IMR-90 (cell line): Measurements from ENCODE around the gene CYP2C9. TPM values are rescaled to one million over a fixed set of nuclear protein-coding genes. Genes with fewer than 3 reads are reported as not detected.
"Not testable (repeated sequence)": the region's sequence is repeated elsewhere in the genome, so short reads cannot be mapped to it uniquely, and the experiment has no call there.

Source experiments
- ATAC-seq: fragments of 200-7000 bp; cut with Tn5 transposase; 2 replicates; pipeline ENCODE4 v1.9.1; 2020; ENCODE audit warnings: low read depth, mild to moderate bottlenecking, moderate library complexity
- BruUV-seq: library from RNA; stranded (reverse); fragments of 400-500 nt; replicated peaks from 2 replicates; lab custom pipeline; 2021; lab: Mats Ljungman, UMichigan
- CTCF ChIA-PET: fragments of 300-600 bp; formaldehyde crosslinking; extraction: SDS; loops from one replicate; lab custom pipeline; 2021; ENCODE audit warnings: antibody characterized with exemption; lab: Yijun Ruan, JAX
- POLR2A ChIA-PET: fragments of 300-600 bp; sonication (Branson Sonifier 250); formaldehyde crosslinking; loops from one replicate; lab custom pipeline; 2022; ENCODE audit warnings: antibody characterized with exemption; ENCODE audit not compliant: unreplicated experiment; lab: Charles Lee
- DNase-seq: peaks from one replicate; pipeline ENCODE4 v3.0.0; 2013
- H2AFZ ChIP-seq: replicated peaks from 2 replicates; pipeline ENCODE3; 2013; ENCODE audit warnings: low read length, mild to moderate bottlenecking; ENCODE audit not compliant: poor library complexity
- H2AK5ac ChIP-seq: 2 replicates; pipeline ENCODE4 v1.6.1; 2013; ENCODE audit warnings: low read depth, low read length, inconsistent platforms
- H2AK9ac ChIP-seq: replicated peaks from 2 replicates; pipeline ENCODE3; 2013; ENCODE audit warnings: mild to moderate bottlenecking, low read depth, low read length, moderate library complexity; ENCODE audit not compliant: poor library complexity
- H2BK120ac ChIP-seq: 2 replicates; pipeline ENCODE4 v1.6.1; 2013; ENCODE audit warnings: low read depth, low read length, inconsistent platforms
- H2BK15ac ChIP-seq: 3 replicates; pipeline ENCODE4 v1.6.1; 2013; ENCODE audit warnings: low read depth, low read length, inconsistent platforms
- H2BK20ac ChIP-seq: 2 replicates; pipeline ENCODE4 v1.6.1; 2013; ENCODE audit warnings: low read depth, mild to moderate bottlenecking, inconsistent platforms, low read length, moderate library complexity
- H2BK5ac ChIP-seq: 2 replicates; pipeline ENCODE4 v1.6.1; 2013; ENCODE audit warnings: mild to moderate bottlenecking, low read depth, low read length, inconsistent platforms; ENCODE audit not compliant: poor library complexity, severe bottlenecking
- H3K14ac ChIP-seq: replicated peaks from 2 replicates; pipeline ENCODE4 v1.6.1; 2013; ENCODE audit warnings: low read depth, low read length, inconsistent platforms
- H3K18ac ChIP-seq: 2 replicates; pipeline ENCODE4 v1.6.1; 2013; ENCODE audit warnings: low read depth, low read length, control low read depth
- H3K23ac ChIP-seq: 2 replicates; pipeline ENCODE4 v1.6.1; 2013; ENCODE audit warnings: low read depth, low read length, inconsistent platforms
- H3K27ac ChIP-seq: 2 replicates; pipeline ENCODE4 v1.5.1; 2013; ENCODE audit warnings: mild to moderate bottlenecking, control low read depth, low read length; ENCODE audit not compliant: insufficient read depth
- H3K27me3 ChIP-seq: 2 replicates; pipeline ENCODE4 v1.6.1; 2013; ENCODE audit warnings: low read length; ENCODE audit not compliant: control insufficient read depth, insufficient read depth
- H3K36me3 ChIP-seq: 2 replicates; pipeline ENCODE4 v1.6.1; 2013; ENCODE audit warnings: low read length, mixed read lengths; ENCODE audit not compliant: control insufficient read depth, insufficient read depth
- H3K4ac ChIP-seq: 2 replicates; pipeline ENCODE4 v1.6.1; 2013; ENCODE audit warnings: low read depth, low read length, inconsistent platforms
- H3K4me1 ChIP-seq: 2 replicates; pipeline ENCODE4 v1.6.1; 2013; ENCODE audit warnings: low read length, mixed read lengths; ENCODE audit not compliant: control insufficient read depth, insufficient read depth
- H3K4me2 ChIP-seq: 2 replicates; pipeline ENCODE4 v1.6.1; 2013; ENCODE audit warnings: low read depth, mild to moderate bottlenecking, control low read depth, low read length, moderate library complexity
- H3K4me3 ChIP-seq: 2 replicates; pipeline ENCODE4 v1.5.1; 2013; ENCODE audit warnings: low read depth, mild to moderate bottlenecking, control low read depth, low read length, moderate library complexity; ENCODE audit not compliant: insufficient read depth
- H3K56ac ChIP-seq: 2 replicates; pipeline ENCODE4 v1.6.1; 2013; ENCODE audit warnings: low read length, inconsistent platforms; ENCODE audit not compliant: insufficient read depth; ENCODE audit errors: extremely low read depth
- H3K79me1 ChIP-seq, 2 experiments: 2 replicates each; pipeline ENCODE4 v1.6.1; 2013; ENCODE audit warnings: low read length in 2 of 2, inconsistent platforms in 1 of 2, low read depth in 1 of 2
- H3K9ac ChIP-seq: 2 replicates; pipeline ENCODE4 v1.6.1; 2013; ENCODE audit warnings: low read depth, low read length, control low read depth
- H3K9me1 ChIP-seq: 2 replicates; pipeline ENCODE4 v1.6.1; 2013; ENCODE audit warnings: low read length, inconsistent platforms; ENCODE audit not compliant: insufficient read depth
- H3K9me3 ChIP-seq: 2 replicates; pipeline ENCODE4 v1.6.1; 2013; ENCODE audit warnings: low read length; ENCODE audit not compliant: control insufficient read depth, insufficient read depth
- H4K20me1 ChIP-seq: 2 replicates; pipeline ENCODE4 v1.6.1; 2013; ENCODE audit warnings: low read length, inconsistent platforms; ENCODE audit not compliant: insufficient read depth
- H4K5ac ChIP-seq: 2 replicates; pipeline ENCODE4 v1.6.1; 2013; ENCODE audit warnings: mild to moderate bottlenecking, low read depth, low read length, control low read depth
- H4K8ac ChIP-seq, 2 experiments: 2 replicates each; pipeline ENCODE4 v1.6.1; 2013; ENCODE audit warnings: low read depth in 2 of 2, low read length in 2 of 2, control low read depth in 1 of 2, inconsistent platforms in 1 of 2
- H4K91ac ChIP-seq: 2 replicates; pipeline ENCODE4 v1.6.1; 2013; ENCODE audit warnings: low read depth, low read length, inconsistent platforms; ENCODE audit not compliant: insufficient read depth
- WGBS, 2 experiments: methylation state at CpG; one replicate each; pipeline versions ENCODE4 v1.1.5 to v1.1.7; 2013; ENCODE audit warnings: missing lambda C conversion rate in 2 of 2; ENCODE audit not compliant: insufficient read length in 1 of 2; ENCODE audit errors: extremely low coverage in 2 of 2; 5-methylcytosine and 5-hydroxymethylcytosine counted together
- dilution Hi-C: fragments of 300-500 bp; cut with HindIII; formaldehyde crosslinking; loops from one replicate; pipeline ENCODE4 v1.14.3; 2018; ENCODE audit warnings: low sequenced_read_pairs; ENCODE audit not compliant: unreplicated experiment
- in situ Hi-C: fragments of 300-500 bp; cut with MboI; formaldehyde crosslinking; loops from 3 replicates; pipeline ENCODE4 v1.14.3; 2019; ENCODE audit warnings: low sequenced_read_pairs, inconsistent platforms, mixed read lengths
- intact Hi-C: fragments of 100-400 bp; cut with micrococcal nuclease; formaldehyde crosslinking; loops from 2 replicates; pipeline ENCODE4 v1.10.0; 2022
- polyA plus RNA-seq, 3 experiments: library from polyadenylated mRNA; depleted of rRNA; stranded (reverse); fragments of >200 nt; gene quantifications; 2 replicates each; pipeline ENCODE4 v1.2.3, GENCODE V29; 2012; ENCODE audit warnings: low replicate concordance in 1 of 3
- total RNA-seq: library from RNA; depleted of rRNA; stranded (reverse); fragments of >200 nt; gene quantifications from 2 replicates; pipeline ENCODE4 v1.2.3, GENCODE V29; 2012

CYP2C9 gene
- total and polyA plus RNA-seq, 2 of the 4 experiments (the other 2 are of a cell fraction) = not detected

- H3K4me1 ChIP-seq, H4K20me1 ChIP-seq, H3K23ac ChIP-seq, H3K4me3 ChIP-seq, H2BK15ac ChIP-seq, H2AK9ac ChIP-seq, in situ Hi-C loops, H2AK5ac ChIP-seq, H3K4me2 ChIP-seq, POLR2A ChIA-PET, H3K79me1 ChIP-seq, ATAC-seq, H2AFZ ChIP-seq, H3K36me3 ChIP-seq, dilution Hi-C loops, H2BK120ac ChIP-seq, H3K9me1 ChIP-seq, DNase-seq, H4K5ac ChIP-seq, H4K8ac ChIP-seq, BruUV-seq, H3K27ac ChIP-seq, H3K14ac ChIP-seq, H2BK20ac ChIP-seq, H3K18ac ChIP-seq, H3K27me3 ChIP-seq, H3K56ac ChIP-seq, H2BK5ac ChIP-seq, H3K4ac ChIP-seq, H4K91ac ChIP-seq, H3K9me3 ChIP-seq, CTCF ChIA-PET, intact Hi-C loops, H3K9ac ChIP-seq: not testable (repeated sequence)
- 25% methylated on average over 1 of the region's 4 CpGs; no CpG with 5 or more reads in 1 of the 2 experiments for WGBS, 2 experiments
Observed at GRCh38 chr10:94946181-94946580, 7.7 kb downstream of the CYP2C9 start.
